ENCODE measurements around the gene FTO.

The FTO gene

DNA sequence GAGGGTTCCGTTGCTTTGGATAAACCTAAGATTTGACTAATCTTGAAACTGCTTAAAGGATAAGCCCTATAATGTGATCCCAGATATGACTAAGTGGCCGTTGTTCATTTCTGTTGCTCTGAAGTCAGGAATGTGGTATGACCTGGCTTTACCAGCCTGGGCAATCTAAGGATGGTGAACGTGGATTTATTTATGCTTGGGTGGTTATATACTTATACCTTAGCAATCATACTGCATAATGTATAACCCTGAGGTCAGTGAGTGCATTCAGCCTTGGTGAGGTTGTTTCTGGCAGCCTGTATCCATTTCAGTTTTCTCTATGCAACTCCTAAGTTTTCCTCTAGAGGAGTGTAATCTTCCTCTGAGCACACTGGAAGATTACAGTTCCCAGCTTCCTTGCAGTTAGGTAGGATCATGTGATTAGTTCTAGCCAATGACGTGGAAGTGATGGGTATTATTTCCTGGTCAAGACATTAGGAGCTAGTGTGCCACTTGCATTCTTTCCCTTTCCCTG is 41.9 kb downstream of the FTO start:
- no peak overlapping the region for H3K4me2 ChIP-seq (ENCODE audit: low read depth, low read length, poor library complexity, severe bottlenecking)
- no peak overlapping the region for H2AFZ ChIP-seq (ENCODE audit: low read depth, low read length, severe bottlenecking)
- TF ChIP-seq EZH2phosphoT487 (conservative IDR thresholded peaks at IDR 0.05; ENCODE audit: low read length), result no peak
- no peak for TF ChIP-seq CTCF (IDR thresholded peaks at IDR 0.05; ENCODE audit: insufficient read depth, low read length, poor library complexity, severe bottlenecking)
- H3K4me3 ChIP-seq (ENCODE audit: insufficient read depth, low read length, poor library complexity, severe bottlenecking), result no peak overlapping the region
- H3K9me3 ChIP-seq (ENCODE audit: insufficient read depth, low read length), result no peaks in the 10 kb centered on the region
- peaks cover 11% of the 10 kb centered on the region; the same call in 1 of the 2 replicates for H4K20me1 ChIP-seq (ENCODE audit: low read depth, low read length)
- no peaks in the 10 kb centered on the region for H3K79me2 ChIP-seq (ENCODE audit: insufficient read depth, low read length)
- H3K9ac ChIP-seq (ENCODE audit: low read length), result no peak overlapping the region
- no peaks in the 10 kb centered on the region for H3F3A ChIP-seq (ENCODE audit: insufficient read depth)
- no peaks in the 10 kb centered on the region for H3K27me3 ChIP-seq (ENCODE audit: low read length)
- H3K9me2 ChIP-seq (replicated peaks; ENCODE audit: insufficient read depth, low read length), result no peaks in the 10 kb centered on the region
- no peaks in the 10 kb centered on the region for H3K36me3 ChIP-seq (ENCODE audit: low read length)
- no peak overlapping the region for H3K27ac ChIP-seq (ENCODE audit: low read depth, low read length)

- Histone ChIP-seq H3K27ac (ENCODE audit: low read depth, low read length) (no peak overlapping the region), H3K4me2 (ENCODE audit: low read depth, low read length, poor library complexity, severe bottlenecking) (no peak overlapping the region), H3K9ac (ENCODE audit: low read length) (no peak overlapping the region), H3K79me2 (ENCODE audit: insufficient read depth, low read length) (no peaks in the 10 kb centered on the region), H2AFZ (ENCODE audit: low read depth, low read length, severe bottlenecking) (no peak overlapping the region), H3K36me3 (ENCODE audit: low read length) (no peaks in the 10 kb centered on the region), H3K9me2 (replicated peaks; ENCODE audit: insufficient read depth, low read length) (no peaks in the 10 kb centered on the region), H3F3A (ENCODE audit: insufficient read depth) (no peaks in the 10 kb centered on the region), H3K4me3 (ENCODE audit: insufficient read depth, low read length, poor library complexity, severe bottlenecking) (no peak overlapping the region), H3K27me3 (ENCODE audit: low read length) (no peaks in the 10 kb centered on the region), H4K20me1 (ENCODE audit: low read depth, low read length) (0 out of 2 replicates have a peak, but pooled peaks cover 4% of the 10 kb centered on the region), H3K9me3 (ENCODE audit: insufficient read depth, low read length) (no peaks in the 10 kb centered on the region)
- TF ChIP-seq EZH2phosphoT487 (conservative IDR thresholded peaks at IDR 0.05; ENCODE audit: low read length), result no peak
- TF ChIP-seq CTCF (IDR thresholded peaks at IDR 0.05; ENCODE audit: insufficient read depth, low read length, poor library complexity, severe bottlenecking), result no peak
Measured at GRCh38 chr16:53752560-53752959, 48.6 kb downstream of the FTO start.

- Histone ChIP-seq H3K79me2 (ENCODE audit: insufficient read depth, low read length) (no peaks in the 10 kb centered on the region), H3K4me3 (ENCODE audit: insufficient read depth, low read length, poor library complexity, severe bottlenecking) (no peak overlapping the region), H3K27me3 (ENCODE audit: low read length) (no peaks in the 10 kb centered on the region), H3K27ac (ENCODE audit: low read depth, low read length) (no peak overlapping the region), H3K4me2 (ENCODE audit: low read depth, low read length, poor library complexity, severe bottlenecking) (no peak overlapping the region), H2AFZ (ENCODE audit: low read depth, low read length, severe bottlenecking) (no peak overlapping the region), H4K20me1 (ENCODE audit: low read depth, low read length) (0 out of 2 replicates have a peak, but pooled peaks cover 4% of the 10 kb centered on the region), H3K9me2 (replicated peaks; ENCODE audit: insufficient read depth, low read length) (no peaks in the 10 kb centered on the region), H3F3A (ENCODE audit: insufficient read depth) (no peaks in the 10 kb centered on the region), H3K9ac (ENCODE audit: low read length) (no peak overlapping the region), H3K36me3 (ENCODE audit: low read length) (no peaks in the 10 kb centered on the region), H3K9me3 (ENCODE audit: insufficient read depth, low read length) (no peaks in the 10 kb centered on the region)
- TF ChIP-seq CTCF (IDR thresholded peaks at IDR 0.05; ENCODE audit: insufficient read depth, low read length, poor library complexity, severe bottlenecking), result no peak
- TF ChIP-seq EZH2phosphoT487 (conservative IDR thresholded peaks at IDR 0.05; ENCODE audit: low read length), result no peak
Measured at GRCh38 chr16:53753431-53753830, 49.5 kb downstream of the FTO start.
